ENCODE measurements around the gene PLEKHA7. TPM values are rescaled to one million over a fixed set of nuclear protein-coding genes. Genes with fewer than 3 reads are reported as not detected.

PLEKHA7 gene
- total and polyA plus RNA-seq, 2 of the 13 experiments (the other 11 are each of a cell fraction or from before 2014, with no cell fraction given), result 17.5 to 18.7 TPM

DNA sequence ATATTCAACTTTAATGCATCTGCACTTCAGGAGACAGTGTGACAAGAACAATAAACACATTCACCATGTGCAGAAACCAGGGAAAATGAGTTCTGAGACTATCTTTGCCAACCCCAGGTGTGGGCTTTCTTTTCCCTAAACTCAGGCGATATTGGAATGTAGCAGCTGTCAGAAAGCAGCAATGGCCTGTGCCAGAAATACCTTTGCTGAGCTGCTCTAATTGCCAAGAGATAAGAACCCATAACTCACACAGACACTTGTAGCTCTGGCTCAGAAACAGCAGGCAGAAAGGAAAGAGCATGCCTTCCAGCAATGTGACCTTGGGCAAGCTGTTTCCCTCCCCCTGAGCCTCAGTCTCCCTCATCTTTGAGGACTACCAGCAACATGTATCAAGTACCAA, 77.6 kb downstream of the PLEKHA7 start:
- intact Hi-C loops (cut with micrococcal nuclease; ENCODE audit: unreplicated experiment), result no loop called here
- CTCF ChIA-PET (ENCODE audit: low intra/inter-chr PET ratio, low total read pairs), result interaction anchor here (1.6 kb wide), 1 partner anchor 127 kb away, joined by 12 read pairs; no protein-coding TSS in a partner anchor

More for the DNA sequence above, 77.6 kb downstream of the PLEKHA7 start:
- H3K36me3 ChIP-seq (replicated peaks in 1 of 2; ENCODE audit: control insufficient read depth in 1 of 2, insufficient read depth in 2 of 2, low read length in 2 of 2), result peaks cover 0 to 2% of the 10 kb centered on the region in 2 experiments; a peak in 1 of 5 replicates
- H3K9ac ChIP-seq (ENCODE audit: insufficient read depth, low read depth, low read length), result no peak overlapping the region
- TF ChIP-seq ZNF44 (CRISPR knock-in tag; IDR thresholded peaks at IDR 0.05), result no peak
- TF ChIP-seq ZMYM3 (CRISPR knock-in tag; IDR thresholded peaks at IDR 0.05), result no peak
- TF ChIP-seq ZNF207 (IDR thresholded peaks at IDR 0.05; ENCODE audit: borderline replicate concordance), result no peak
- TF ChIP-seq, protein P1, sequence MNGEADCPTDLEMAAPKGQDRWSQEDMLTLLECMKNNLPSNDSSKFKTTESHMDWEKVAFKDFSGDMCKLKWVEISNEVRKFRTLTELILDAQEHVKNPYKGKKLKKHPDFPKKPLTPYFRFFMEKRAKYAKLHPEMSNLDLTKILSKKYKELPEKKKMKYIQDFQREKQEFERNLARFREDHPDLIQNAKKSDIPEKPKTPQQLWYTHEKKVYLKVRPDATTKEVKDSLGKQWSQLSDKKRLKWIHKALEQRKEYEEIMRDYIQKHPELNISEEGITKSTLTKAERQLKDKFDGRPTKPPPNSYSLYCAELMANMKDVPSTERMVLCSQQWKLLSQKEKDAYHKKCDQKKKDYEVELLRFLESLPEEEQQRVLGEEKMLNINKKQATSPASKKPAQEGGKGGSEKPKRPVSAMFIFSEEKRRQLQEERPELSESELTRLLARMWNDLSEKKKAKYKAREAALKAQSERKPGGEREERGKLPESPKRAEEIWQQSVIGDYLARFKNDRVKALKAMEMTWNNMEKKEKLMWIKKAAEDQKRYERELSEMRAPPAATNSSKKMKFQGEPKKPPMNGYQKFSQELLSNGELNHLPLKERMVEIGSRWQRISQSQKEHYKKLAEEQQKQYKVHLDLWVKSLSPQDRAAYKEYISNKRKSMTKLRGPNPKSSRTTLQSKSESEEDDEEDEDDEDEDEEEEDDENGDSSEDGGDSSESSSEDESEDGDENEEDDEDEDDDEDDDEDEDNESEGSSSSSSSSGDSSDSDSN (CRISPR knock-in tag; IDR thresholded peaks at IDR 0.05), result no peak
- no peak for TF ChIP-seq IKZF1 (IDR thresholded peaks at IDR 0.05)
- no peak for TF ChIP-seq TAF15 (IDR thresholded peaks at IDR 0.05; ENCODE audit: low read depth, low read length, poor library complexity, severe bottlenecking)
- TF ChIP-seq RAD51 (IDR thresholded peaks at IDR 0.05; ENCODE audit: borderline replicate concordance), result no peak
- TF ChIP-seq, protein P2, sequence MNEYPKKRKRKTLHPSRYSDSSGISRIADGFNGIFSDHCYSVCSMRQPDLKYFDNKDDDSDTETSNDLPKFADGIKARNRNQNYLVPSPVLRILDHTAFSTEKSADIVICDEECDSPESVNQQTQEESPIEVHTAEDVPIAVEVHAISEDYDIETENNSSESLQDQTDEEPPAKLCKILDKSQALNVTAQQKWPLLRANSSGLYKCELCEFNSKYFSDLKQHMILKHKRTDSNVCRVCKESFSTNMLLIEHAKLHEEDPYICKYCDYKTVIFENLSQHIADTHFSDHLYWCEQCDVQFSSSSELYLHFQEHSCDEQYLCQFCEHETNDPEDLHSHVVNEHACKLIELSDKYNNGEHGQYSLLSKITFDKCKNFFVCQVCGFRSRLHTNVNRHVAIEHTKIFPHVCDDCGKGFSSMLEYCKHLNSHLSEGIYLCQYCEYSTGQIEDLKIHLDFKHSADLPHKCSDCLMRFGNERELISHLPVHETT (CRISPR knock-in tag; conservative IDR thresholded peaks at IDR 0.05), result no peak
- no peak for TF ChIP-seq ZNF430 (CRISPR knock-in tag; IDR thresholded peaks at IDR 0.05)
- no peak for TF ChIP-seq HOXA5 (CRISPR knock-in tag; IDR thresholded peaks at IDR 0.05)
- TF ChIP-seq, protein P3, sequence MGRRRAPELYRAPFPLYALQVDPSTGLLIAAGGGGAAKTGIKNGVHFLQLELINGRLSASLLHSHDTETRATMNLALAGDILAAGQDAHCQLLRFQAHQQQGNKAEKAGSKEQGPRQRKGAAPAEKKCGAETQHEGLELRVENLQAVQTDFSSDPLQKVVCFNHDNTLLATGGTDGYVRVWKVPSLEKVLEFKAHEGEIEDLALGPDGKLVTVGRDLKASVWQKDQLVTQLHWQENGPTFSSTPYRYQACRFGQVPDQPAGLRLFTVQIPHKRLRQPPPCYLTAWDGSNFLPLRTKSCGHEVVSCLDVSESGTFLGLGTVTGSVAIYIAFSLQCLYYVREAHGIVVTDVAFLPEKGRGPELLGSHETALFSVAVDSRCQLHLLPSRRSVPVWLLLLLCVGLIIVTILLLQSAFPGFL (CRISPR knock-in tag; IDR thresholded peaks at IDR 0.05), result no peak
- no peak for TF ChIP-seq STAT5B (CRISPR knock-in tag; IDR thresholded peaks at IDR 0.05)
- no peak overlapping the region for H2AFZ ChIP-seq (ENCODE audit: low read length)
- 92% methylated on average over 1 of the region's 1 CpG for WGBS (ENCODE audit: low lambda C conversion rate)
- no peak overlapping the region for H3K4me3 ChIP-seq (replicated peaks in 1 of 3; ENCODE audit: insufficient read depth in 1 of 3, low read depth in 2 of 3, low read length in 3 of 3)
- POLR2A ChIA-PET, result no interaction called here
- H3K4me2 ChIP-seq (ENCODE audit: low read depth, low read length), result no peak overlapping the region
- BruUV-seq (replicated peaks), result no TSS peak
- H3K27ac ChIP-seq (ENCODE audit: extremely low read length, insufficient read depth, low read length), result no peak overlapping the region
- ATAC-seq (no peak), DNase-seq (ENCODE audit: low spot score) (no peak), FAIRE-seq (no peak)
- no peaks in the 10 kb centered on the region for H3K79me2 ChIP-seq (ENCODE audit: insufficient read depth, low read length)
- H3K27me3 ChIP-seq (ENCODE audit: control insufficient read depth in 1 of 2, insufficient read depth in 2 of 2, low read length in 2 of 2), result no peaks in the 10 kb centered on the region
- no peaks in the 10 kb centered on the region for H3K4me1 ChIP-seq (ENCODE audit: insufficient read depth, low read length)
- no peaks in the 10 kb centered on the region for H3K9me3 ChIP-seq (ENCODE audit: low read length)
- in situ Hi-C loops (cut with HindIII; ENCODE audit: extremely low pct_ligation_motif_present, low pct_unique_long_range_greater_than_20kb), result no loop called here
- peaks cover 3% of the 10 kb centered on the region; the same call in 1 of the 2 replicates for H4K20me1 ChIP-seq (ENCODE audit: insufficient read depth, low read length)
